Chondrocyte (in vitro differentiated cells): ENCODE results near the gene SPPL2B. TPM values are rescaled to one million over a fixed set of nuclear protein-coding genes. Genes with fewer than 3 reads are reported as not detected.

Experiments used
- DNase-seq: peaks from one replicate; pipeline ENCODE4 v3.0.0; 2021; ENCODE audit warnings: mixed read lengths, low spot score
- H3K27ac Mint-ChIP-seq: one replicate; pipeline ENCODE4 v1.8.0; 2021; ENCODE audit warnings: mild to moderate bottlenecking, moderate library complexity, mixed read lengths; ENCODE audit not compliant: unreplicated experiment
- H3K27me3 Mint-ChIP-seq: 2 replicates; pipeline ENCODE4 v1.8.0; 2021; ENCODE audit warnings: low read depth, mixed read lengths
- H3K36me3 Mint-ChIP-seq: 2 replicates; pipeline ENCODE4 v1.8.0; 2021; ENCODE audit warnings: low read depth, mixed read lengths
- H3K4me1 Mint-ChIP-seq: 2 replicates; pipeline ENCODE4 v1.8.0; 2021; ENCODE audit warnings: low read depth, mild to moderate bottlenecking, mixed read lengths
- H3K4me3 Mint-ChIP-seq: one replicate; pipeline ENCODE4 v1.8.0; 2021; ENCODE audit warnings: mild to moderate bottlenecking, moderate library complexity, mixed read lengths; ENCODE audit not compliant: unreplicated experiment
- H3K9me3 Mint-ChIP-seq: 2 replicates; pipeline ENCODE4 v1.8.0; 2021; ENCODE audit warnings: low read depth, mixed read lengths
- total RNA-seq: library from RNA; stranded (reverse); gene quantifications from 3 replicates; pipeline ENCODE4 v1.2.1, GENCODE V29; 2021
- TF ChIP-seq, protein P1 (sequence below): fragments of 200-600 bp; sonication (generic); IDR thresholded peaks from 2 replicates; pipeline ENCODE4 v1.5.0; 2021; ENCODE audit warnings: antibody characterized with exemption, mild to moderate bottlenecking, moderate library complexity

The SPPL2B gene
- total RNA-seq, 1 donor from 2014 or later: 48.9 TPM

- DNase-seq: no peak
- no peak overlapping the region for H3K27ac Mint-ChIP-seq
- no peak overlapping the region for H3K4me3 Mint-ChIP-seq
- no peaks in the 10 kb centered on the region for H3K4me1 Mint-ChIP-seq
- H3K27me3 Mint-ChIP-seq: no peaks in the 10 kb centered on the region
- TF ChIP-seq, protein P1, sequence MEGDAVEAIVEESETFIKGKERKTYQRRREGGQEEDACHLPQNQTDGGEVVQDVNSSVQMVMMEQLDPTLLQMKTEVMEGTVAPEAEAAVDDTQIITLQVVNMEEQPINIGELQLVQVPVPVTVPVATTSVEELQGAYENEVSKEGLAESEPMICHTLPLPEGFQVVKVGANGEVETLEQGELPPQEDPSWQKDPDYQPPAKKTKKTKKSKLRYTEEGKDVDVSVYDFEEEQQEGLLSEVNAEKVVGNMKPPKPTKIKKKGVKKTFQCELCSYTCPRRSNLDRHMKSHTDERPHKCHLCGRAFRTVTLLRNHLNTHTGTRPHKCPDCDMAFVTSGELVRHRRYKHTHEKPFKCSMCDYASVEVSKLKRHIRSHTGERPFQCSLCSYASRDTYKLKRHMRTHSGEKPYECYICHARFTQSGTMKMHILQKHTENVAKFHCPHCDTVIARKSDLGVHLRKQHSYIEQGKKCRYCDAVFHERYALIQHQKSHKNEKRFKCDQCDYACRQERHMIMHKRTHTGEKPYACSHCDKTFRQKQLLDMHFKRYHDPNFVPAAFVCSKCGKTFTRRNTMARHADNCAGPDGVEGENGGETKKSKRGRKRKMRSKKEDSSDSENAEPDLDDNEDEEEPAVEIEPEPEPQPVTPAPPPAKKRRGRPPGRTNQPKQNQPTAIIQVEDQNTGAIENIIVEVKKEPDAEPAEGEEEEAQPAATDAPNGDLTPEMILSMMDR: no peak
- no peaks in the 10 kb centered on the region for H3K9me3 Mint-ChIP-seq
- peaks cover under 1% of the 10 kb centered on the region for H3K36me3 Mint-ChIP-seq
These were observed 23.6 kb downstream of the SPPL2B start for GRCh38 chr19:2352121-2352520.

- Mint-ChIP-seq H3K9me3 (no peaks in the 10 kb centered on the region), H3K36me3 (peaks cover 1% of the 10 kb centered on the region), H3K4me3 (no peak overlapping the region), H3K27ac (no peak overlapping the region), H3K4me1 (no peaks in the 10 kb centered on the region), H3K27me3 (no peaks in the 10 kb centered on the region)
- peak; percentile 94 for DNase-seq
- TF ChIP-seq, protein P1: no peak
These were observed 24.8 kb downstream of the SPPL2B start for GRCh38 chr19:2353159-2353886.

GRCh38 chr19:2353887-2354592, 25.6 kb downstream of the SPPL2B start:
- TF ChIP-seq, protein P1: no peak
- H3K9me3 Mint-ChIP-seq: no peaks in the 10 kb centered on the region
- peaks cover 1% of the 10 kb centered on the region for H3K36me3 Mint-ChIP-seq
- H3K27ac Mint-ChIP-seq: no peak overlapping the region
- H3K4me1 Mint-ChIP-seq: no peaks in the 10 kb centered on the region
- no peak overlapping the region for H3K4me3 Mint-ChIP-seq
- DNase-seq: no peak
- peaks cover 6% of the 10 kb centered on the region for H3K27me3 Mint-ChIP-seq

- peaks cover 1% of the 10 kb centered on the region for H3K36me3 Mint-ChIP-seq
These were observed 26.2 kb downstream of the SPPL2B start for GRCh38 chr19:2354670-2355069.

More at GRCh38 chr19:2354670-2355069, 26.2 kb downstream of the SPPL2B start:
- Mint-ChIP-seq H3K27ac (no peak overlapping the region), H3K4me3 (no peak overlapping the region), H3K9me3 (no peaks in the 10 kb centered on the region), H3K27me3 (peaks cover 9% of the 10 kb centered on the region), H3K4me1 (no peaks in the 10 kb centered on the region)
- no peak for DNase-seq
- TF ChIP-seq, protein P1: no peak
